GM18867 (cell line): Measurements from ENCODE around the gene SCARB1.

Experiments
- ATAC-seq: cut with Tn5 transposase; IDR thresholded peaks from one replicate; pipeline ENCODE4 v1.9.1; 2021; ENCODE audit warnings: mild to moderate bottlenecking, moderate library complexity; ENCODE audit not compliant: unreplicated experiment

SCARB1 gene

DNA sequence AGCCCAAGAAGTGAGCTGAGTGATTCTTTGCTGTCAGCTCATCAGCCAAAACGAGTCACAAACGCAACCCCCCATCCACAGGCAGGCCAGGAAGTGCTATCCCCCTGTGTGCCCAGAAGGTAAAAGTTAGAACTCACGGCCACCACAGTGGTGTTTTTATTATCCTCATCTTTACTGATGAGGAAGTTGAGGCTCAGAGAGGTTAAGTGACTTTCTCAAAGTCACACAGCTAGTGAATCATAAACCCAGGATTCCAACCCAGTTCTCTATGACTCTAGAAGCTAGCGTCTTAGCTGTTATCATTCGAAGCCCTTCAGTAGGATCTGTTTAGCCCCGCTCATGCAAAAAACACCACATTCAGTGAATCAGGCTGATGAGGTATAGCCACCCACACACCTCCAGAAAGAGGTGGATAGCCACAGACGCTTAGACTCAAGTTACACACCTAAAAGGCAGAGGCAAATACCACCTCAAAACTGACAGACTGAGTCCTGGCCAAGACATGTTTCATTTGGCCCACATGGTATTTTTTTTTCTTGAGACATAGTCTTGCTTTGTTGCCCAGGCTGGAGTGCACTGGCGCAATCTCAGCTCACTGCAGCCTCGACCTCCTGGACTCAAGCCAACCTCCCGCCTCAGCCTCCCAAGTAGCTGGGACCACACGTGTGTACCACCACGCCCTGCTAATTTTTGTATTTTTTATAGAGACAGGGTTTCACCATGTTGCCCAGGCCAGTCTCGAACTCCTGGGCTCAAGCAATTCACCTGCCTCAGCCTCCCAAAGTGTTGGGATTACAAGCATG is 100.7 kb downstream of the SCARB1 start:
- no peak for ATAC-seq

DNA sequence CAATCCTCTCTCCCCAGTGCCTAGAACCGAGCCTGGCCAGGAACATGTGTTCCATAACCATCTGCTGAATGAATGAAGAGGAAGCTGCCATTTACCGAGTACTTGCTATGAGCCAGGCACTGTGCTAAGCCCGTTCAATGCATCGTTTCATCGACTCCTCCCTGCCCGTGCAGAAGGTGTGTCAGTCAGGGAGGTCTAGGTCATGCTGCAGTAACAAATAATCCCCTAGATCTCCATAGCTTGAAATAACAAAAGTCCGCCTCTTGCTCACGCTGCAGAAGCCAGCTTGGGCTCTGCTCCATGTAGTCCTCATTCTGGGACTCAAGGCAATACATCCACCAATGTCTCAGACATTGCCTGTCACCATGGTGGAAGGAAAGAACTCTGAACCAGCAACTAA is 101.3 kb downstream of the SCARB1 start:
- ATAC-seq = no peak

DNA sequence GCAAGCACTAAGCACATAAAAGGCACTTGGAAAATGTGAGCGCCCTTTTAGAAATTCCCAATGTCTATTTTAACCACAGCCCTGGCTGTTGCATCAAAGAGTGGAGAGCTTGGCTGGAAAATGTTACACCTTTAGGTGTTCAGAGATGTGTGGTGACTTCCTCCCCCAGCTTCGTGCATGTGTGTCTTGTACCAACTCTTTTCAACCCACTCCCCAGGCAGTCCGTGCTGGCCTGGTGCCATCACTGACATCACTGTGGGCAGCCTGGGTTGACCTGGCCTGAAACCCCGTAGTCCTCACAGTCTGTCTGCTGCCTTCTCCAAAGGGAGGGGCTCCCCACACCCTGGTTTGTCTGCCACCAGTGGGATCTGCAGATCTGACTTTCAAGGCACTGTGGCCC is 101.8 kb downstream of the SCARB1 start:
- no peak for ATAC-seq

DNA sequence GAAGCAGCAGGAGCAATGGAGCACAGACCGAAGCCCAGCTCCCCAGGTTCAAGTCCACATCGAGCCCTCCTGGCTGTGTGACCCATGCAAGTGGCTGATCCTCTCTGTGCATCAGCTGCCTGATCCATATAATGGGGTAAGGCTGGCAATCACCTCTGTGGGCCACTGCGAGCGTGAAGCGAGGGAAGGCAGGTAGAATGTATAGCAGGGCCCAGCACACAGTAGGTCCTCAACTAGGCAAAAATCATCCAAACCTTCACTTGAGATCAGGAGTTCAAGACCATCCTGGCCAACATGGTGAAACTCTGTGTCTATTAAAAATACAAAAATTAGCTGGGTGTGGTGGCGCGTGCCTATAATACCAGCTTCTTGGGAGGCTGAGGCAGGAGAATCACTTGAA is 102.6 kb downstream of the SCARB1 start:
- ATAC-seq = no peak

DNA sequence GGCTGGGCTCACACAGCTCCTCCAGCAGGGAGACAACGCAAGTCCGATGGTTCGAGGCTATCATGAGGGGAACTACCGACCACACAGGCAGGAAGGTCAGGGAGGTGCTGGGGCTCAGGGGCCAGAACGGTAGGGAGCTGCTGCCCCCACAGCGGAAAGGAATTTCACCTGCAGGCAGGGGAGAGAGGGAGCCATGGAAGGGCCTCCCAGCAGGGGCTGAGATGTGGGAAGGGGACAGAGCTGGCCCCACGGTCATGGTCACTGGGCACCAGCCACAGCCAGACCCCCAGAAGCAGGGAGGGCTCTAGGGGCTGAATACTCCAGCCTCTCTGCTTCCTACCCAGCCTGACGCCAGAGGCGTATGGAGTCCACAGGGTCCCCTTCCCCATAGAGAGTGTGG is 103.1 kb downstream of the SCARB1 start:
- ATAC-seq = no peak

DNA sequence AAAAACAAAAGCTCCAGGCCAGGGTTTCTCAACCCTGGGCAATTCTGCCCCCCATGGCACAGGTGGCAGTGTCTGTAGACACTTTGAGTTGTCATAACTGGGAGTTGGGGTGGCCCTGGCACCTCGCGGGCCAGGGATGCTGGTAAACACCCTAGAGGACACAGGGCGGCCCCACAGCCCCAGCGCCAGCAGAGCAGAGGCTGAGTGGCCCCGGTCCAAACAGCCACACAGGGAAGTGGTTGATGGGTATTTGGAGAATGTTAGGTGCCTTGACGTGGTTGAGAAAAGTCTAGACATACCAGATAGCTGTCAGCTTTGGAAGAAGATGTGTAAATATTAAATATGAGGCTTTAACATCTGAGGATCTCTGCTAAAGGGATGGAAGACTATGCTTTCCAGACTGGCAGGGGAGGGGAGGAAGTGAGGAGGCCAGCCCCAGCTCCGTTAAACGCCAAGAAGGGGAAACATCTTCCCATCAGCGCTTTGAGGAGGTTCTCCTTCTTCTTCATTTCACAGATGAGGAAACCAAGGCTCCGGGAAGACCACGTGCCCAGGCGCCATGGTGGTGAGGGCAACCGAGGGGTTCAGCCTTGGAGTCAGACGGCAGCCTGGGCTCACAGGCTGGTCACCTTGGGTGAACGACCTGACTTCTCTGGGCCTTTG is 103.7 kb downstream of the SCARB1 start:
- no peak for ATAC-seq

DNA sequence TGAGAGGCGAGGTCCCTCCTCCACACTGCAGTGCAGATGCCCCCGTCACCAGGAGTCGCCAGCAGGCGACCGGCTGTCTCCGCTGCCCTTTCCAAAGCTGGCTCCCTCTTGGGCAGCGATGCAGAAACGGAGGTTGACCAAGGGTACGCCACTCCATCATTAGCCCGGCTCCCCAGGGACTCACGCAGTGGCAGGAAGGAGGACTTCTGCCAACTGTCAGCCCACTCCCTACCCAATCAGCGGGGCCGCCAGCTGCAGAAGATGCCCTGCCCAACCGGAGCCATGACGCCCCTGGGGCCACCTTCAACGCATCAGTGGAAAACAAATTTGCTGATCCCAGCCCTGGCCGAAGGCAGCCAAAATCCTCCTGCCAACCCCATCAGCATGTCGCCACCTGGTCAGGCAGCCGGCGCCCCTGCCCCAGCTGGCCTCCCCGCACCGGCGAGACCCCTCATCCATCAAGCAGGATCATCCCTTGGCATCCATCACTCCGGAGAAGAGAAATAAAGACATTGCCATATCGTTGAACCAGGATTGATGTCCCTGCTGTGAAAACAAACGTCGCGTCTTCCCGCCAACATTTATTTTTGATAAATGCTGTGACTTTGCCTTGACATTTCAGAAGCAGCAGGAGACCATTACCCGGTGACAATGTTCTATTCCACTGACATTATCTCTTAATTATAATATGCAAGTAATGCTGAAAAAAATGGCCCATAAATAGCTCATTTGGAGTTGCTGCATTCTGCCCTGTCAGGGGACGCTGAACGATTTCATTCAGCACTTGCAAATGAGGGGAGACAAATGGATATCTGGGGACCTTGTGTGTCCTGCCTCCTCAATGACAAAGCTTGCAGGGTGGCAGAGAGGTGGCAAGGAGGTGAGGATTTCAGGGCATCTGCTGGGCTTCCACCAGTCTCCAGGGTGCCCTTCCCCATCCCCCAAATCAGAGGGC is 105.1 kb downstream of the SCARB1 start:
- no peak for ATAC-seq

DNA sequence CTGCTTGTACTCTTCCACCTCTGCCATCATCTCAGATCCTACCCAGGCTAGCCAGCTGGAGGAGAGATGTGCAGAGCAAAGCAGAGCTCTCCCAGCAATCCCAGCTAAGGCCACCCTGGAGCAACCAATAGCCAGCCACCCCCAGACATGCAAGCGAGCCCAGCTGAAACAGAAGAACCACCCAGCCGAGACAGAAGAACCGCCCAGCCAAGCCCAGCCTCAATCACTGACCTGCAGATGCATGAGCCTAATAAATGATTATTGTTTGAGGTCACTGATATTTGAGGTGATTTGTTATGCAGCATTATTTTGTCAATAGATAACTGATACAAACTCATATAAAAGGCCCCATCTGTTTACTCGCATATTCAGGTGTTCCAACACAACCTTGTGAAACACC is 106.3 kb downstream of the SCARB1 start:
- ATAC-seq = no peak

DNA sequence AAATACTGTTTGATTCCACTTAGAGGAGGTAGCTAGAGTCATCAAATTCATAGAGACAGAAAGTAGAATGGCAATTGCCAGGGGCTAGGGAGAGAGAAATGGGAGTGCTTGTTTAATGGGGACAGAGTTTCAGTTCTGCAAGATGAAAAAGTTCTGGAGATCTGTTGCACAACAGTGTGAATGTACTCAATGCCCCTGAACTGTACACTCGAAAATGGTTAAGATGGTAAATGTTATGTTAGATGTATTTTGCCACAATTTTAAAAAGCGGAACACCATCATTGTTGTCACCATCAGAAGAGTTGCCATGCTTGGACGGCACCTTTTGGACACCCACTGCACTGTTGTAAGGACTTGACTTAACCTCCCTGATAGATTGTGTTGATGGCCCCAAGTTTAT is 106.9 kb downstream of the SCARB1 start:
- no peak for ATAC-seq

DNA sequence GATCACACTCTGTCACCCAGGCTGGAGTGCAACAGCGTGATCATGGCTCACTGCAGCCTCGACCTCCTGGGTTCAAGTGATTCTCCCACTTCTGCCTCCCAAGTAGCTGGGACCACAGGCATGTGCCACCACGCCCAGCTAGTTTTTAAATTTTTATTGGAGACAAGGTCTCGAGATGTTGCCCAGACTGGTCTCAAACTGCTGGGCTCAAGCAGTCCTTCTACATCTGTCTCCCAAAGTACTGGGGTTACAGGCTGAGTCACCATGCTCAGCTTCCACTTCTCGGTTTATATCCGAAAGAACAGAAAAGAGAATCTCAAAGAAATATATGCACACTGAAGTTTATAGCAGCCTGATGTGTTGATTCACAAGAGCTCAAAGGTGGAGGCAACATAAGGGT is 107.5 kb downstream of the SCARB1 start:
- ATAC-seq = no peak

DNA sequence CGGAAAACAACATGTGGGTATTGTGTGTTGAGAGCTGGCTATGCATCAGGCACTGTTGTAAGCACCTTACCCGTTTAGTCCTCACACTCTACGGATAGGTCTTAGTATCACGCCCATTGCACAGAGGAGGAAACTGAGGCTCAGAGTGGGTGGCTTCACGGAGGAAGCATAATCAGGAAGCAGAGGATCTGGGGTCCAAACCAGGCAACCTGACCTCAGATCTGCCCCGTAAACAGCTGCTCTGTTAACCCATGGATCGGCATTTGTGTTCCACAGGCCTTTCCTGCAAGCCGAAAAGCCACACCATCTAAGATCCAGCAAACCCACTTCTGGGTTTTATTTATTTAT is 107.9 kb downstream of the SCARB1 start:
- ATAC-seq = no peak

DNA sequence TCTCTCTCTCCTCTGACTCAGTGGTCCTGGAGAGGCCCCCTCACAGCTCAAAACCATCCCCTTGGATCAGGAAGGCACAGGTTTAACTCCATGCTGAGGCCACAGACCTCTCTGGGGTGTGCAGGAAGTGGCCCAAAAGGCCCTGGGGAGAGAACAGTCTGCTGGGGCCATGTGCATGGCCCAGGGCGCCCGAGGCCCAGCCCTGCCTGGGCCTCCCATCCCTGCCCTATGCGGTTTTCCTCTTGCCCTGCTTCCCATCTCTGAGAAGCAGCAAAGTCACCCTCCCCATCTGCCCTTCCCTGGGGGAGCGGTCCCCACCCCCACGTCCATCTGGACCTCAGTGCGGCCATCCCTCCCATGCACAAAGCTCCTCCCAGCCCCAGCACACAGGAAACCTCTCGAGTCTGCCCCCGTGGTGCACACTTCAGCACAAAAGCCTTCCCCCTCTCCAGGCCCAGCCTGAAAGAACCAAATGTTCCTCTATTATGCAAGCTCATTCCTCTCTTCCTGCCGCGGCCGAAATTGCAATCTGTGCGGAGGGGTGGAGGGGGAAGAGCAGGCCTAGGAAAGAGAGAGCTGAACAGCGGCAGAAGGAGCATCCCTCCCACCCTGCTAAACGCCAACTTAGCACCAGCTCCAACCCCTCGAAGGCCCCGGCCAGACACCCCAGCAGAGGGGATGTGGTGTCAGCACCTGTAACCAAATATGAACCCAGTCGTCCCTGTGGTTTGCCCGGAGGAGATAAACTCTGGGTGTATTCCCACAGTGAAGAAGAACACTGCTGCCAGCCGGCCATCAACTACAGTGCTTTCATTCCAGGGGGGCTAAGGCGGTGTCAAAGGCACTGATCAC is 108.5 kb downstream of the SCARB1 start:
- ATAC-seq = no peak

DNA sequence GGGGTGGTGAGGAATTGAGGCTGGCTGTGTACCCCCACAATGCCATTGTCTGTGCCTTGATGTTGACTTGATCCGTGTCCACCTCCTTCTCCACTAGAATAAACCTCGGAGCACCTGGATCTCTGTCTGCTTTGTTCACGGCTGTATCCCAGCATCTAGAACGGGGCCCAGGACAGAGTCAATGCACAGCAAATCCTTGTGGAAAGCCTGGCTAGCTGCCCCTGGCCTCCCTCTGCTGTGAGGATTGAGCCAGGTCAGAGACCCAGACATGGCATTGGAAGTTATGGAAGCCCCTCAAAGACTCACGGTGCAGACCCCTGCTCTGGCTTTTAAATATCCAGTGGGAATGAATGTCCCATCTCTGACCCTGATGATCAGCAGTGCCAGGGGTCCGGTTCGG is 109.2 kb downstream of the SCARB1 start:
- no peak for ATAC-seq

DNA sequence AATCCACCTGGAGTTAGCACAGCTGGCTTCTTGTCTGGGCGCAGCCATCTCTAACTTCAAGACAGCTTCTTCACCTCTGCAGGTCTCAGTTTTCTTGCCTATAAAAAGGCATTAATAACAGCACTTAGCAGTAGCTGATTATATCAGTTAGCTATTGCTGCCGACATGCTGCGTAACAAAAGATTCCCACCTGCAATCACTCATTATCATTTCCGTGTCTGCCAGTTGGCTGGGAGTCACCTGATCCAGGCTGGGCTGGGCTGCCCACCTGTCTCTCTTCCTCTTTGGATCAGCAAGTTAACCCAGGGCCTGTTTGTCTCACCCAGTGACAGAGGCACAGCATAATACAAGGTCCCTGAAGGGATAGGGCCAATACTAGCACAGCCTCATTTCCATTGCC is 109.7 kb downstream of the SCARB1 start:
- no peak for ATAC-seq

DNA sequence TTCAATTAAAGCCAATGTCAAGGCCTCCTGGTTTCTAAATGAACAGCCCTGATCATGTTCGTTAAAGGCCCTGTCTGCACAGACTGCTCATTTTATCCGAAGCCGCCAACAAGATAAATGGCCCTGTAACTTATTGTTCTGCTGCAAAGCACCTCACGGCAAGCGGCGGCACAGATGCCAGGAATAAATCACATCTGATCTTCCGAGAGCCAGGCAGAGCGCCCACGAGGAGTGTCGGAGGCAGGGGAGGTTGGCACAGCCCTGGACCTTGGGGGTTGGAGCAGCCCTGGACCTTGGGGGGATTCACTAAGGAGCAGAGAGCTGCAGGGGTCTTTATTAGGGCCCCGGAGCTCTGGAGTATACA is 110.5 kb downstream of the SCARB1 start:
- ATAC-seq = no peak

DNA sequence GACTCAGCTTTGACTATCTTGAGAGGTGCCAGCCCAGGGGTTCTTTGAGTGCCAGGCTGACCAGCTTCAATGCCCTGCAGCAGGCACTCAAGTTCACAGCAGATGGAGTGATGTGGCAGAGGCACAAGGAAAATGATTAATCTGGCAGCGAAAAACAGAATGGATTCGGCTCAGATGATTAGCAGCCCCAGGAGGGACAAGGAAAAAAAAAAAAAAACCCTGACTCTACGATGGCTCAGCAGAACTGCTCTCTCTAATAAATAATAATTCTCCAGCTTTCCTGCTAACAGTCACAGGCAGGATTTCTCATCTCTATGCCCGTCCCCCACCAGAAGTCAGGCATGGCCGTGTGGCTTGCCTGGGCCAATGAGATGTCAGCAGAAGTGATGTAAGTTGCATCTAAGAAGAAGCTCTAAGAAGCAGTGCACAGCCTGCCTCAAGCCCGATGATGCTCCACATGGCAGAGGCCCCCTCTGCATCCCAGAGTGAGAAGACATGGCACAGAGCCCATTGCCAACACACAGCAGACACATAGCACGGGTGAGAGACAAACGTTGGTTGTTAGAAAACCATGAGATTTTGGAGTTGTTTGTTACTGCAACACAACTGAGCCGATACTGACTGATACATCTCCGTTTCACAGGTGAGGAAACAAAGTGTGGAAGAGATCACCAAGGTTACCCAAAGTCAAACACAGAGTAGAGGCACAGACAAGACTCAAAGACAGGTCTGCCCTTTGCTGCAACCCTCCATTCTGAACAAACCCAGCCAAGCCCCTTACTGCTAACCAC is 111.0 kb downstream of the SCARB1 start:
- no peak for ATAC-seq

DNA sequence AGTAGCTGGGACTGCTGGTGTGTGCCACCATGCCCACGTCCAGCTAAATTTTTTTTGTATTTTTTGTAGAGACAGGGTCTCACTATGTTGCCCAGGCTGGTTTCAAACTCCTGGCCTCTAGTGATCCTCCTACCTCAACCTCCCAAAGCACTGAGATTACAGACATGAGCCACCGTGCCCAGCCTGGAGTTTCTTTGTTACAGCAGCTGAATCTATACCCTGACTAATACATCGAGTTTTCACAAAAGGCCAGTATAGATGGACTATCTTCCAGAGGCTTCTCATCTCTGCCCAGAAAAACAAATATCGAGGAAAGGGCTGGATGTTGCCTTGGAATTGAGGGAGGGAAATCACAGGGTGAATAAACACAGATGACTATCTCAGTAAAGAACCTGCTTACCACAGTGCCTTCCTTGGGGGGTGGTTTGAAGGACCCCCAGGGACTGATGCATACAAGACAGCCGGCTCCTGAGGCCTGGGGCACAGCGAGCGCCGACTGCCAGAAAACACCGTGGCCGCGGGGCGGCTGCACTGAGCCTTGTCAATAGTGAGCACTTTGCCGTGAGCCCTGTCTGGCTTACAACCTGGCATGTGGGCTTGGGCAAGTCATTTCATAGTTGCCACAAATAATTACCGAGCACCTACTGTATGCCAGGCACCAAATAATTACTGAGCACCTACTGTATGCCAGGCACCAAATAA is 111.9 kb downstream of the SCARB1 start:
- ATAC-seq = no peak

DNA sequence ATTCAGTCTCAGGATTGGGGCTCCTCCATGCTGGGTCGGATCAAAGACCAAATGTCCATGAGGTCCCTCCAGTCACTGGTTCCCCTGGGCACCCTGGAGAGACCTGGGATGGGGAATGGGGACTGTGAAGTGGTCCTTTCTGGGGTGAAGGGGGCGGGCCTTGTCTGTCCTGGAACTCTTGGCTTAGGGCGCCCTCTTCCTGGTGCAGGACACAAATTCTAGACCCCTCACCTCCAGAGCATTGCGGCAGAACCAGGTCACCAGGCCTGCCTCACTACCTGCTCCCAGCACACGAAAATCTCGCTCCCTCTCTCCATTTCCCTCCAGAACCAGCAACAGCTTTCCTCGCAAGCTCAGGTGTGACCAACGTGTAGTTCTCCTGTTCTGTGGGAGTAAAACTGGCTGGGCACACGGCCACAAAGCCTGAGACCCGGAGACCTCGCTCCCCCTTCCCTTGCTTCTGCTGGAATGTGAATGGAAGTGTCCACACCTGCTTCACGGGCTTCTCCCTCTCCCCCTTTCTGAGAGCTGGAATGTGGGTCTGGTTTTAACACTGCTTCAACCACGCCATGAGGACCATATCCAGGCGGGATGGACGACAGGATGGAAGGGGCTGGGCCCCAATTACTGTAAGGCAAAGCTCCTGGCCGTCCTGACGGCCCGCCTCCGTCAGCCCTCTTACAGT is 112.7 kb downstream of the SCARB1 start:
- ATAC-seq = no peak

DNA sequence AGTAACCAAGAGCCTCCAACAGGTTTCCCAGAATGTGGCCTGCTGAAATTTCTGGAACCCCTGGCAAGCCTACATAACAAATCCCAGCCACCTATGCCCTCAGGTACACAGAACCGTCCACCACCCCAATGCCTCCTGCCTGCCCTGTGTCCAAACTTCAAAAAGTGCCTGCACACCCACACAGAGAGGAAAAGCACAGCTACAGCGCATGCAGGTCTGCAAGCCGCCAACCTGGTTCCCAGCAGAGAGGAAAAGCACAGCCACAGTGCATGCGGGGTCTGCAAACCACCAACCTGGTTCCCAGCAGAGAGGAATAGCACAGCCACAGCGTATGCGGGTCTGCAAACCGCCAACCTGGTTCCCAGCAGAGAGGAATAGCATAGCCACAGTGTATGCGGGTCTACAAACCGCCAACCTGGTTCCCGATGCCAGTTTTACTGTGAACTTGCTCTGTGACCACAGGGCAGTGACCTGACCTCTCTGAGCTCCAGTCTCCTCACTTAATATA is 113.5 kb downstream of the SCARB1 start:
- no peak for ATAC-seq
